Activated naive CD8-positive, alpha-beta T cell treated with anti-CD3 and anti-CD28 coated beads, Interleukin-2, amount 10 ng/mL, durations not matched to agents 7 days and 5 days (primary cell): Measurements from ENCODE around the gene RITA1. TPM values are rescaled to one million over a fixed set of nuclear protein-coding genes. Genes with fewer than 3 reads are reported as not detected.

Experiments
- ATAC-seq: fragments of 150-1000 bp; cut with Tn5 transposase; one replicate; pipeline ENCODE4 v1.10.0; 2021; ENCODE audit warnings: low read depth, moderate library complexity
- POLR2A ChIA-PET: fragments of 350-600 bp; sonication (Branson Sonifier 250); formaldehyde crosslinking; loops from one replicate; lab custom pipeline; 2021; ENCODE audit warnings: antibody characterized with exemption; lab: Charles Lee
- DNase-seq: peaks from one replicate; pipeline ENCODE4 v3.0.0; 2021
- H3K27ac Mint-ChIP-seq: one replicate; pipeline ENCODE4 v1.8.0; 2022; ENCODE audit warnings: mild to moderate bottlenecking, mixed read lengths
- H3K27me3 Mint-ChIP-seq: one replicate; pipeline ENCODE4 v1.8.0; 2022; ENCODE audit warnings: mild to moderate bottlenecking, moderate library complexity, mixed read lengths
- H3K36me3 Mint-ChIP-seq: one replicate; pipeline ENCODE4 v1.8.0; 2021; ENCODE audit warnings: mild to moderate bottlenecking, mixed read lengths
- H3K4me1 Mint-ChIP-seq: one replicate; pipeline ENCODE4 v1.8.0; 2021; ENCODE audit warnings: mixed read lengths
- H3K4me3 Mint-ChIP-seq: one replicate; pipeline ENCODE4 v1.8.0; 2022; ENCODE audit warnings: mild to moderate bottlenecking, moderate library complexity, mixed read lengths
- H3K9me3 Mint-ChIP-seq: one replicate; pipeline ENCODE4 v1.8.0; 2021; ENCODE audit warnings: mixed read lengths
- total RNA-seq, 2 experiments: library from RNA; stranded (reverse); gene quantifications; one replicate each; pipeline ENCODE4 v1.2.3, GENCODE V29; 2021

RITA1 gene
- total RNA-seq, 2 experiments from 2014 or later, result 18.5 to 21.5 TPM

- H3K36me3 Mint-ChIP-seq, result peaks cover 26% of the 10 kb centered on the region
- POLR2A ChIA-PET, result no interaction called here
- DNase-seq (no peak), ATAC-seq (no peak)
- no peak overlapping the region for H3K4me3 Mint-ChIP-seq
- H3K4me1 Mint-ChIP-seq, result peaks cover 42% of the 10 kb centered on the region
- H3K27ac Mint-ChIP-seq, result no peak overlapping the region
- no peaks in the 10 kb centered on the region for H3K27me3 Mint-ChIP-seq
- no peaks in the 10 kb centered on the region for H3K9me3 Mint-ChIP-seq
Observed at GRCh38 chr12:113226696-113227568, 41.4 kb downstream of the RITA1 start.

GRCh38 chr12:113227686-113228391 is 42.3 kb downstream of the RITA1 start:
- Mint-ChIP-seq H3K27ac (peak overlapping the region; percentile 63), H3K4me1 (peaks cover 39% of the 10 kb centered on the region), H3K4me3 (no peak overlapping the region), H3K36me3 (peaks cover 29% of the 10 kb centered on the region), H3K9me3 (no peaks in the 10 kb centered on the region), H3K27me3 (no peaks in the 10 kb centered on the region)
- ATAC-seq (no peak), DNase-seq (no peak)
- POLR2A ChIA-PET, result no interaction called here

- DNase-seq (no peak), ATAC-seq (no peak)
- no peak overlapping the region for H3K27ac Mint-ChIP-seq
- peaks cover 33% of the 10 kb centered on the region for H3K36me3 Mint-ChIP-seq
- H3K4me1 Mint-ChIP-seq, result peaks cover 41% of the 10 kb centered on the region
- no peaks in the 10 kb centered on the region for H3K27me3 Mint-ChIP-seq
- POLR2A ChIA-PET, result no interaction called here
- no peak overlapping the region for H3K4me3 Mint-ChIP-seq
- no peaks in the 10 kb centered on the region for H3K9me3 Mint-ChIP-seq
Observed at GRCh38 chr12:113228394-113229028, 43.0 kb downstream of the RITA1 start.

GRCh38 chr12:113230315-113231234 is 45.1 kb downstream of the RITA1 start:
- peaks cover 38% of the 10 kb centered on the region for H3K36me3 Mint-ChIP-seq
- no peaks in the 10 kb centered on the region for H3K27me3 Mint-ChIP-seq
- H3K4me3 Mint-ChIP-seq, result peak overlapping the region; percentile 59
- POLR2A ChIA-PET, result interaction anchor here (0.7 to 1.3 kb wide), 3 partner anchors 9 to 46 kb away, joined by 3 to 5 read pairs (median 4); partner anchors contain the start of gene TPCN1
- DNase-seq, result no peak
- peaks cover 43% of the 10 kb centered on the region for H3K4me1 Mint-ChIP-seq
- peak overlapping the region; percentile 83 for H3K27ac Mint-ChIP-seq
- no peaks in the 10 kb centered on the region for H3K9me3 Mint-ChIP-seq
- ATAC-seq, result no peak

- no peaks in the 10 kb centered on the region for H3K27me3 Mint-ChIP-seq
- H3K27ac Mint-ChIP-seq, result no peak overlapping the region
- H3K36me3 Mint-ChIP-seq, result peaks cover 38% of the 10 kb centered on the region
- no peaks in the 10 kb centered on the region for H3K9me3 Mint-ChIP-seq
- no peak overlapping the region for H3K4me3 Mint-ChIP-seq
- DNase-seq (no peak), ATAC-seq (no peak)
- POLR2A ChIA-PET, result interaction anchor here (3.9 kb wide), 1 partner anchor 9 kb away, joined by 31 read pairs; the partner anchor contains the start of gene TPCN1
- peaks cover 44% of the 10 kb centered on the region for H3K4me1 Mint-ChIP-seq
Observed at GRCh38 chr12:113231235-113232088, 45.9 kb downstream of the RITA1 start.

GRCh38 chr12:113232089-113232839 is 46.7 kb downstream of the RITA1 start:
- ATAC-seq, result no peak
- POLR2A ChIA-PET, result interaction anchor here (1.1 to 3.9 kb wide), 2 partner anchors 10 to 24 kb away, joined by 5 to 31 read pairs; partner anchors contain the start of gene TPCN1
- H3K4me3 Mint-ChIP-seq, result peak overlapping the region; percentile 89
- no peak for DNase-seq
- H3K4me1 Mint-ChIP-seq, result peaks cover 45% of the 10 kb centered on the region
- H3K9me3 Mint-ChIP-seq, result no peaks in the 10 kb centered on the region
- H3K27ac Mint-ChIP-seq, result peak overlapping the region; percentile 97
- no peaks in the 10 kb centered on the region for H3K27me3 Mint-ChIP-seq
- peaks cover 35% of the 10 kb centered on the region for H3K36me3 Mint-ChIP-seq

- DNase-seq, result peak; percentile 72
- Mint-ChIP-seq H3K36me3 (peaks cover 34% of the 10 kb centered on the region), H3K27me3 (no peaks in the 10 kb centered on the region), H3K4me3 (peak overlapping the region; percentile 89), H3K27ac (peak overlapping the region; percentile 97), H3K9me3 (no peaks in the 10 kb centered on the region), H3K4me1 (peaks cover 44% of the 10 kb centered on the region)
- ATAC-seq, result peak; percentile 94
- POLR2A ChIA-PET, result interaction anchor here (0.5 to 3.9 kb wide), 6 partner anchors 11 to 1082 kb away, joined by 3 to 31 read pairs (median 4); partner anchors contain the start of gene TPCN1
Observed at GRCh38 chr12:113232840-113233585, 47.5 kb downstream of the RITA1 start.

- POLR2A ChIA-PET, result interaction anchor here (0.6 to 3.9 kb wide), 4 partner anchors 12 to 72 kb away, joined by 3 to 31 read pairs (median 4); partner anchors contain the start of gene TPCN1
Observed at GRCh38 chr12:113233967-113234366, 48.4 kb downstream of the RITA1 start.

GRCh38 chr12:113234483-113234882 is 49.0 kb downstream of the RITA1 start:
- Mint-ChIP-seq H3K36me3 (peaks cover 33% of the 10 kb centered on the region), H3K4me1 (peaks cover 36% of the 10 kb centered on the region), H3K4me3 (no peak overlapping the region), H3K27me3 (no peaks in the 10 kb centered on the region), H3K27ac (no peak overlapping the region), H3K9me3 (no peaks in the 10 kb centered on the region)
- POLR2A ChIA-PET, result interaction anchor here (0.9 to 3.9 kb wide), 2 partner anchors 12 to 29 kb away, joined by 4 to 31 read pairs; partner anchors contain the start of gene TPCN1
- ATAC-seq (no peak), DNase-seq (no peak)

More at GRCh38 chr12:113233967-113234366, 48.4 kb downstream of the RITA1 start:
- H3K4me1 Mint-ChIP-seq, result peaks cover 38% of the 10 kb centered on the region
- H3K27me3 Mint-ChIP-seq, result no peaks in the 10 kb centered on the region
- ATAC-seq (no peak), DNase-seq (no peak)
- peak overlapping the region; percentile 97 for H3K27ac Mint-ChIP-seq
- peaks cover 31% of the 10 kb centered on the region for H3K36me3 Mint-ChIP-seq
- H3K9me3 Mint-ChIP-seq, result no peaks in the 10 kb centered on the region
- H3K4me3 Mint-ChIP-seq, result no peak overlapping the region

- Mint-ChIP-seq H3K36me3 (peaks cover 21% of the 10 kb centered on the region), H3K27ac (no peak overlapping the region), H3K4me3 (no peak overlapping the region), H3K27me3 (no peaks in the 10 kb centered on the region), H3K9me3 (no peaks in the 10 kb centered on the region), H3K4me1 (peaks cover 25% of the 10 kb centered on the region)
- POLR2A ChIA-PET, result interaction anchor here (0.7 kb wide), 2 partner anchors 13 to 225 kb away, joined by 3 read pairs; no protein-coding TSS in a partner anchor
- no peak for ATAC-seq
- DNase-seq, result no peak
Observed at GRCh38 chr12:113235976-113236375, 50.5 kb downstream of the RITA1 start.
